Smooth muscle cell (in vitro differentiated cells): Measurements from ENCODE around the gene HNRNPLL. TPM values are rescaled to one million over a fixed set of nuclear protein-coding genes. Genes with fewer than 3 reads are reported as not detected.

ENCODE experiments used
- DNase-seq: peaks from one replicate; lab custom pipeline; 2025; ENCODE audit not compliant: unreplicated experiment; lab: John Stamatoyannopoulos, UW
- H2AFZ ChIP-seq: fragments of 200-600 bp; sonication (generic); 2 replicates; pipeline ENCODE4 v1.6.0; 2016; ENCODE audit warnings: antibody characterized with exemption, low read depth, mild to moderate bottlenecking
- H3F3A ChIP-seq: fragments of 200-600 bp; sonication (generic); 2 replicates; pipeline ENCODE4 v1.6.0; 2017; ENCODE audit warnings: antibody characterized with exemption, low read depth
- H3K27ac ChIP-seq: fragments of 200-600 bp; sonication (generic); 2 replicates; pipeline ENCODE4 v1.5.1; 2016; ENCODE audit warnings: low read depth, mild to moderate bottlenecking
- H3K27me3 ChIP-seq: fragments of 200-600 bp; sonication (generic); 2 replicates; pipeline ENCODE4 v1.6.1; 2016; ENCODE audit warnings: low read depth, mild to moderate bottlenecking
- H3K36me3 ChIP-seq: fragments of 200-600 bp; sonication (generic); 2 replicates; pipeline ENCODE4 v1.5.1; 2016; ENCODE audit warnings: low read depth
- H3K4me1 ChIP-seq: fragments of 200-600 bp; sonication (generic); 2 replicates; pipeline ENCODE4 v1.5.1; 2016; ENCODE audit warnings: low read depth
- H3K4me2 ChIP-seq: fragments of 200-600 bp; sonication (generic); 2 replicates; pipeline ENCODE4 v1.6.0; 2016; ENCODE audit warnings: mild to moderate bottlenecking
- H3K4me3 ChIP-seq: fragments of 200-600 bp; sonication (generic); 2 replicates; pipeline ENCODE4 v1.5.1; 2016; ENCODE audit warnings: mild to moderate bottlenecking
- H3K79me2 ChIP-seq: fragments of 200-600 bp; sonication (generic); 2 replicates; pipeline ENCODE4 v1.6.0; 2016; ENCODE audit warnings: low read depth, mild to moderate bottlenecking
- H3K9ac ChIP-seq: fragments of 200-600 bp; sonication (generic); 2 replicates; pipeline ENCODE4 v1.6.0; 2016; ENCODE audit warnings: low read depth
- H3K9me3 ChIP-seq: fragments of 200-600 bp; sonication (generic); replicated peaks from 2 replicates; pipeline ENCODE4 v1.5.1; 2016; ENCODE audit warnings: low read depth
- H4K20me1 ChIP-seq: fragments of 200-600 bp; sonication (generic); 2 replicates; pipeline ENCODE4 v1.6.0; 2016; ENCODE audit warnings: low read depth
- WGBS: methylation state at CpG from one replicate; pipeline ENCODE4 v1.1.7; 2016; ENCODE audit warnings: low lambda C conversion rate; 5-methylcytosine and 5-hydroxymethylcytosine counted together
- polyA plus RNA-seq: library from polyadenylated mRNA; unstranded; fragments of >200 nt; fragmentation: Nextera tagmentation; extraction: Ambion mirVana; gene quantifications from 2 replicates; pipeline ENCODE4 v1.2.1, GENCODE V29; 2016
- total RNA-seq: library from RNA; depleted of rRNA; stranded (reverse); fragments of >200 nt; gene quantifications from 2 replicates; pipeline ENCODE4 v1.2.3, GENCODE V29; 2014
- TF ChIP-seq, protein P1 (sequence below): fragments of 200-600 bp; sonication (generic); IDR thresholded peaks from 2 replicates; pipeline ENCODE4 v1.5.1; 2017; ENCODE audit warnings: borderline replicate concordance, mild to moderate bottlenecking, antibody characterized with exemption; ENCODE audit not compliant: insufficient read depth, poor library complexity, severe bottlenecking

HNRNPLL gene
- total and polyA plus RNA-seq, 2 experiments from 2014 or later = 37.4 to 42.8 TPM

DNA sequence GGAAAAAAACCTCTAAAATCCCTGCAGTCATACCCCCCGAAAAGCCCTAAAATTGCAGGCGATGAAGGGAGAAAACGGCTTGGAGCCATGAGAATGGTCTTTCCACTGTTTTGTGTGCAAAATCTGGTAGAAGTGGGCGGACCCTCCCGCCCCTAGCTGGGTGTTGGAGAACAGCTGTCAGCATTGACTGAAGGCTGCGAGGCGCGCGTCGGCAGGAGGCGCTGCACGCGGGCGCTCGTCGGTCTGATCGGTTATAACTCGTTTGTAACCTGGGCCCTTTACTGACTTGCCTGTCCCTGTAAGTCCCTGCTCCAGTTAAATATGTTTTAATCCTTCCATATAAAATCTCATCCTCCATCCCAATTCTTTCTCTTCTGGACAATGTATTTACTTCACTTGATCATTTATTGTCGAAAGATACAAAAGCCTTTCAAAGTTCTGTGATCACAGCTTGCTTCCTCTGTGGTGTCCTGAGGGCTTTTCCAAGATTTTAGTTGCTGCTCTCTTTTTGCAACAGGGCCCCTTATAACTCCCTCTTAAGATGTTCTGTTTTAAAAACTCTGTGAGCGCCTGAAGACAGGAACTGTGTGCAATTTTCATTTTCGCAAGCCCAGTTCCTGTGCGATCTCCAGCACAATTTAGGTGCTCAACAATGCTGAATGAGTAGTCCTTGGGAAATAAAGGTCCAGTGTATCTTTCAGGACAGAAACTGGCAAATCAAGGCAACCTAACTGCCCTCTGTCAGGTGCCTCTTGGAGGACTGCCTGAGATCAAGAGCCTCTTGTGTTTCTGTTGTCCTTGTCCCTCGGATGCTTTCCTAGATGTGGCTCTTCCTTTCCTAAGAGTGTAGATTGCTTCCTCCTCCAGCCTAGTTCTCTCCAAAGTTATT lies 918 bp upstream of the HNRNPLL start:
- peaks cover 39% of the 10 kb centered on the region for H3K79me2 ChIP-seq
- no peaks in the 10 kb centered on the region for H3K27me3 ChIP-seq
- no peaks in the 10 kb centered on the region for H3F3A ChIP-seq
- peak overlapping the region; percentile 100 for H2AFZ ChIP-seq
- no peaks in the 10 kb centered on the region for H3K9me3 ChIP-seq
- H3K4me3 ChIP-seq = peak overlapping the region; percentile 98
- peak overlapping the region; percentile 67 for H3K27ac ChIP-seq
- DNase-seq = peak; percentile 56
- peaks cover 34% of the 10 kb centered on the region for H4K20me1 ChIP-seq
- H3K4me2 ChIP-seq = peak overlapping the region; percentile 94
- 19% methylated on average over 23 of the region's 23 CpGs for WGBS
- peak overlapping the region; percentile 64 for H3K9ac ChIP-seq
- H3K4me1 ChIP-seq = peaks cover 24% of the 10 kb centered on the region
- no peaks in the 10 kb centered on the region for H3K36me3 ChIP-seq
- TF ChIP-seq, protein P1, sequence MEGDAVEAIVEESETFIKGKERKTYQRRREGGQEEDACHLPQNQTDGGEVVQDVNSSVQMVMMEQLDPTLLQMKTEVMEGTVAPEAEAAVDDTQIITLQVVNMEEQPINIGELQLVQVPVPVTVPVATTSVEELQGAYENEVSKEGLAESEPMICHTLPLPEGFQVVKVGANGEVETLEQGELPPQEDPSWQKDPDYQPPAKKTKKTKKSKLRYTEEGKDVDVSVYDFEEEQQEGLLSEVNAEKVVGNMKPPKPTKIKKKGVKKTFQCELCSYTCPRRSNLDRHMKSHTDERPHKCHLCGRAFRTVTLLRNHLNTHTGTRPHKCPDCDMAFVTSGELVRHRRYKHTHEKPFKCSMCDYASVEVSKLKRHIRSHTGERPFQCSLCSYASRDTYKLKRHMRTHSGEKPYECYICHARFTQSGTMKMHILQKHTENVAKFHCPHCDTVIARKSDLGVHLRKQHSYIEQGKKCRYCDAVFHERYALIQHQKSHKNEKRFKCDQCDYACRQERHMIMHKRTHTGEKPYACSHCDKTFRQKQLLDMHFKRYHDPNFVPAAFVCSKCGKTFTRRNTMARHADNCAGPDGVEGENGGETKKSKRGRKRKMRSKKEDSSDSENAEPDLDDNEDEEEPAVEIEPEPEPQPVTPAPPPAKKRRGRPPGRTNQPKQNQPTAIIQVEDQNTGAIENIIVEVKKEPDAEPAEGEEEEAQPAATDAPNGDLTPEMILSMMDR = peak; percentile 79

DNA sequence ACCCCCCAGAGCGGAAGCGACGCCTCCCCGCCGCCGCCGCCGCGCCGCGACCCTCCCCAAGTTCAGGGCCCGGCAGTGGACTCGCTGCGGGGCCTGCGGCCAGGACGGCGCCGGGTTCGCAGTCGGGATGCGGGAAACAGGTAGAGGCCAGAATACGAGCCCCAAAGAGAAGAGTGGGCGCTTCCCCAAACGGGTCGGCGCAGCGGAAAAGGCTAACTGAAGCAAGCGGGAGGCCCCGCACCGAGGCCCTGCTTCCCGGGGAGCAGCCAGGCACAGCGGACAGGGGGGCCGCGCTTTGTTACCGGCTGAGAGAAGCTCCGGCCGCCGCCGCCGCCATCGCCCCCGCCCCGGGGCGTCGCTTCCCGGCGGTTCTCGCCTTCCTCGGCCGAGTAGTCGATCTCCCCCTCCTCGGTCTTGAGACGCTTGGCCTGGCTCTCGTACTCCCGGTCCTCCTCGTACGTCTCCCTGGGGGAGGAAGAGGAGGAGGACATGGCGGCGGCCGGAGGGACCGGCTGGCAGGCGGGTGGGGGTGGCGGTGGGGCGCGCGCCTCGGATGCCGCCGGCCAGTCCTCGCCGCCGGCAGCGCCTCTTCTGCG lies 494 bp downstream of the HNRNPLL start:
- Histone ChIP-seq H3K27ac (peak overlapping the region; percentile 91), H3K36me3 (no peaks in the 10 kb centered on the region), H4K20me1 (peaks cover 48% of the 10 kb centered on the region), H2AFZ (peak overlapping the region; percentile 71), H3K79me2 (peaks cover 53% of the 10 kb centered on the region), H3K4me1 (peaks cover 30% of the 10 kb centered on the region), H3K27me3 (no peaks in the 10 kb centered on the region), H3K4me3 (peak overlapping the region; percentile 98), H3K9ac (peak overlapping the region; percentile 94), H3K4me2 (peak overlapping the region; percentile 94), H3F3A (no peaks in the 10 kb centered on the region), H3K9me3 (no peaks in the 10 kb centered on the region)
- under 1% methylated on average over 71 of the region's 74 CpGs for WGBS
- TF ChIP-seq, protein P1 = peak; percentile 3
- DNase-seq = peak; percentile 56

DNA sequence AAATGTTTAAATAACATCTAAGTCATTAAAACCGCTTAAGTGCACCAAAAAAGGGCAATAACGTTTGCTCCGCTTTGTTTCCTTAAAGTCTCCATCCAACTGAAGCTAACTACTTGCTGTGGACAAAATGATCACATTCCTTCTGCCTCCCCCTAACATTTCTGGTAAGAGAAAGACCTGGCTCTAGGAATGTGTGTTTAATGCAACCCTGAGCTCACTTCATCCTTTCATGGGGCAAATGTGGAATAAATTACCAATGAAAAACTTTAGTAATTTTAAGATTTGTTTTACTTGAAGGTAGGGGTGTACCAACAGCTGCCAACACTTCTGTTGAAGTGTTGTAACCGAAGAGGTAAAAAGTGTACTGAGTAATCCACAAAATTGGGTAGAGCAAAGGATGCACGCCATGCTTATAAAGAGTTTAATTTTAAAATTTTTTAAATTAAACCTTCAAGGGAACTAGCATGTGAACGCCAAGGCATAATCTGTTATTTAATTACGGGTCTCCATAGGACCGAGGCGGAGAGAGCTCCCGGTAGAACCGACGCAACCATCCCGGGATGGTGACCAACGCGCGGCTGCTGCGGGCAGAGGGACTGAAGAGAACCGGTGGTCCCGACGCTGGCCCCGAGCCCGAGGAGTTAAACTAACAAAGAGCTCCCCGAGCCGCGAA lies 1.1 kb downstream of the HNRNPLL start:
- Histone ChIP-seq H3K79me2 (peaks cover 59% of the 10 kb centered on the region), H3F3A (no peaks in the 10 kb centered on the region), H3K9me3 (no peaks in the 10 kb centered on the region), H3K36me3 (no peaks in the 10 kb centered on the region), H3K9ac (peak overlapping the region; percentile 94), H4K20me1 (peaks cover 54% of the 10 kb centered on the region), H2AFZ (peak overlapping the region; percentile 71), H3K4me1 (peaks cover 34% of the 10 kb centered on the region), H3K27ac (peak overlapping the region; percentile 91), H3K4me3 (peak overlapping the region; percentile 98), H3K27me3 (no peaks in the 10 kb centered on the region), H3K4me2 (peak overlapping the region; percentile 94)
- DNase-seq = no peak
- TF ChIP-seq, protein P1 = no peak
- under 1% methylated on average over 25 of the region's 25 CpGs for WGBS
